Iris pigment epithelial cell (primary cell): ENCODE results near the gene DOCK11.
"Not testable (repeated sequence)": the region's sequence is repeated elsewhere in the genome, so short reads cannot be mapped to it uniquely, and the experiment has no call there.

Experiments
- DNase-seq: peaks from one replicate; pipeline ENCODE4 v3.0.0-alpha.2; 2011; ENCODE audit warnings: low read depth

The DOCK11 gene

GRCh38 chrX:118570209-118570608 is 74.6 kb downstream of the DOCK11 start:
- DNase-seq: no peak

GRCh38 chrX:118571836-118572235 is 76.2 kb downstream of the DOCK11 start:
- no peak for DNase-seq

GRCh38 chrX:118574666-118575065 is 79.1 kb downstream of the DOCK11 start:
- no peak for DNase-seq

- no peak for DNase-seq
These were observed 81.4 kb downstream of the DOCK11 start for GRCh38 chrX:118577041-118577440.

- DNase-seq: no peak
These were observed 83.8 kb downstream of the DOCK11 start for GRCh38 chrX:118579417-118579816.

GRCh38 chrX:118582926-118583325 is 87.3 kb downstream of the DOCK11 start:
- not testable (repeated sequence) for DNase-seq

GRCh38 chrX:118583781-118584180 is 88.2 kb downstream of the DOCK11 start:
- DNase-seq: no peak

GRCh38 chrX:118585296-118585695 is 89.7 kb downstream of the DOCK11 start:
- DNase-seq: no peak

- DNase-seq: not testable (repeated sequence)
These were observed 90.6 kb downstream of the DOCK11 start for GRCh38 chrX:118586206-118586605.

- DNase-seq: no peak
These were observed 93.1 kb downstream of the DOCK11 start for GRCh38 chrX:118588715-118589114.

- no peak for DNase-seq
These were observed 93.6 kb downstream of the DOCK11 start for GRCh38 chrX:118589227-118589626.

- DNase-seq: no peak
These were observed 97.8 kb downstream of the DOCK11 start for GRCh38 chrX:118593407-118593806.

GRCh38 chrX:118594697-118595420 is 99.2 kb downstream of the DOCK11 start:
- DNase-seq: peak; percentile 73

- peak; percentile 18 for DNase-seq
These were observed 100.0 kb downstream of the DOCK11 start for GRCh38 chrX:118595501-118596042.

- DNase-seq: no peak
These were observed 100.8 kb downstream of the DOCK11 start for GRCh38 chrX:118596390-118596789.

- peak; percentile 67 for DNase-seq
These were observed 108.4 kb downstream of the DOCK11 start for GRCh38 chrX:118603981-118604380.

GRCh38 chrX:118612290-118612689 is 116.7 kb downstream of the DOCK11 start:
- no peak for DNase-seq

- DNase-seq: no peak
These were observed 118.5 kb downstream of the DOCK11 start for GRCh38 chrX:118614150-118614549.

- no peak for DNase-seq
These were observed 119.5 kb downstream of the DOCK11 start for GRCh38 chrX:118615141-118615540.

- DNase-seq: peak; percentile 17
These were observed 125.6 kb downstream of the DOCK11 start for GRCh38 chrX:118621081-118621759.

GRCh38 chrX:118623062-118623461 is 127.4 kb downstream of the DOCK11 start:
- DNase-seq: no peak

GRCh38 chrX:118626346-118626745 is 130.7 kb downstream of the DOCK11 start:
- no peak for DNase-seq

GRCh38 chrX:118627084-118627758 is 131.6 kb downstream of the DOCK11 start:
- DNase-seq: peak; percentile 8
